OCI-LY3 (cell line): ENCODE data around the gene RRP36.

Experiments used
- CTCF ChIP-seq: fragments of 200-600, 300-600 bp; sonication (generic); IDR thresholded peaks from 2 replicates; pipeline ENCODE4 v1.5.1; 2014; ENCODE audit warnings: antibody characterized with exemption, low read length, low read depth
- EZH2phosphoT487 ChIP-seq: fragments of 200-600 bp; shearing (Covaris generic); IDR thresholded peaks from 2 replicates; pipeline ENCODE4 v1.6.1; 2018; ENCODE audit warnings: antibody characterized with exemption, mixed run types, low read depth

GRCh38 chr6:43055966-43056365, 34.5 kb downstream of the RRP36 start:
- no peak for TF ChIP-seq CTCF
- TF ChIP-seq EZH2phosphoT487, result no peak
